SU-DHL-6 (cell line): ENCODE data around the gene DMBT1.

Experiments used
- H2AFZ ChIP-seq: fragments of 200-600 bp; sonication (generic); 2 replicates; pipeline ENCODE4 v1.6.1; 2014; ENCODE audit warnings: low read depth, mild to moderate bottlenecking, moderate library complexity, mixed read lengths, antibody characterized with exemption, low read length; ENCODE audit not compliant: severe bottlenecking
- H3F3A ChIP-seq: fragments of 200-600 bp; shearing (Covaris generic); 2 replicates; pipeline ENCODE4 v1.6.0; 2016; ENCODE audit warnings: antibody characterized with exemption, mild to moderate bottlenecking; ENCODE audit not compliant: insufficient read depth
- H3K27ac ChIP-seq: fragments of 200-600 bp; sonication (generic); 2 replicates; pipeline ENCODE4 v1.5.1; 2016; ENCODE audit warnings: low read depth, mild to moderate bottlenecking, low read length, moderate library complexity, mixed read lengths
- H3K27me3 ChIP-seq: fragments of 200-600 bp; sonication (generic), shearing (Covaris generic); 2 replicates; pipeline ENCODE4 v1.6.0; 2014; ENCODE audit warnings: mild to moderate bottlenecking, low read length
- H3K36me3 ChIP-seq: fragments of 200-600 bp; sonication (generic); 2 replicates; pipeline ENCODE4 v1.6.1; 2014; ENCODE audit warnings: mild to moderate bottlenecking, low read length, mixed read lengths
- H3K4me2 ChIP-seq: fragments of 300-600, 200-600 bp; shearing (Covaris generic), sonication (generic); 2 replicates; pipeline ENCODE4 v1.6.0; 2014; ENCODE audit warnings: low read length, low read depth, mild to moderate bottlenecking; ENCODE audit not compliant: poor library complexity, severe bottlenecking
- H3K4me3 ChIP-seq: fragments of 200-600 bp; sonication (generic); 2 replicates; pipeline ENCODE4 v1.5.1; 2014; ENCODE audit warnings: antibody characterized with exemption, low read length, mild to moderate bottlenecking, mixed read lengths; ENCODE audit not compliant: insufficient read depth, poor library complexity, severe bottlenecking
- H3K79me2 ChIP-seq: fragments of 200-600 bp; sonication (generic); 2 replicates; pipeline ENCODE4 v1.6.1; 2014; ENCODE audit warnings: mild to moderate bottlenecking, low read length, moderate library complexity; ENCODE audit not compliant: insufficient read depth
- H3K9ac ChIP-seq: fragments of 200-600 bp; sonication (generic); 2 replicates; pipeline ENCODE4 v1.7.0; 2014; ENCODE audit warnings: mild to moderate bottlenecking, low read length
- H3K9me2 ChIP-seq: fragments of 200-600 bp; sonication (generic); replicated peaks from 2 replicates; pipeline ENCODE4 v1.6.1; 2014; ENCODE audit warnings: low read length; ENCODE audit not compliant: insufficient read depth
- H3K9me3 ChIP-seq: fragments of 200-600 bp; sonication (generic); 2 replicates; pipeline ENCODE4 v1.6.1; 2014; ENCODE audit warnings: low read length, mixed read lengths; ENCODE audit not compliant: insufficient read depth
- H4K20me1 ChIP-seq: fragments of 200-600 bp; sonication (generic); 2 replicates; pipeline ENCODE4 v1.6.1; 2014; ENCODE audit warnings: low read depth, mild to moderate bottlenecking, antibody characterized with exemption, low read length, moderate library complexity, mixed read lengths
- CTCF ChIP-seq: fragments of 200-600 bp; sonication (generic); IDR thresholded peaks from one replicate; pipeline ENCODE4 v1.5.1; 2017; ENCODE audit warnings: antibody characterized with exemption, mild to moderate bottlenecking, low read length, moderate library complexity; ENCODE audit not compliant: insufficient read depth, poor library complexity, severe bottlenecking
- EZH2phosphoT487 ChIP-seq: fragments of 200-600 bp; sonication (generic), shearing (Covaris generic); conservative IDR thresholded peaks from 2 replicates; pipeline ENCODE4 v1.6.1; 2018; ENCODE audit warnings: mild to moderate bottlenecking, antibody characterized with exemption, low read length, moderate library complexity, mixed read lengths

Gene DMBT1

GRCh38 chr10:122521011-122521410 is 39.5 kb upstream of the DMBT1 start:
- no peaks in the 10 kb centered on the region for H3K9me2 ChIP-seq
- H3K9ac ChIP-seq = no peak overlapping the region
- no peak overlapping the region for H2AFZ ChIP-seq
- no peak overlapping the region for H3K4me3 ChIP-seq
- TF ChIP-seq CTCF = no peak
- no peak for TF ChIP-seq EZH2phosphoT487
- H3K27ac ChIP-seq = no peak overlapping the region
- no peaks in the 10 kb centered on the region for H3K79me2 ChIP-seq
- no peaks in the 10 kb centered on the region for H3K27me3 ChIP-seq
- H3F3A ChIP-seq = no peaks in the 10 kb centered on the region
- no peaks in the 10 kb centered on the region for H3K9me3 ChIP-seq
- H3K36me3 ChIP-seq = no peaks in the 10 kb centered on the region
- no peak overlapping the region for H3K4me2 ChIP-seq
- H4K20me1 ChIP-seq = no peaks in the 10 kb centered on the region

GRCh38 chr10:122524811-122525210 is 35.7 kb upstream of the DMBT1 start:
- Histone ChIP-seq H2AFZ (no peak overlapping the region), H3K27me3 (no peaks in the 10 kb centered on the region), H3K4me2 (no peak overlapping the region), H4K20me1 (no peaks in the 10 kb centered on the region), H3K4me3 (no peak overlapping the region), H3K9me2 (no peaks in the 10 kb centered on the region), H3K9me3 (no peaks in the 10 kb centered on the region), H3K36me3 (no peaks in the 10 kb centered on the region), H3K9ac (no peak overlapping the region), H3F3A (no peaks in the 10 kb centered on the region), H3K79me2 (no peaks in the 10 kb centered on the region), H3K27ac (no peak overlapping the region)
- TF ChIP-seq CTCF (no peak), EZH2phosphoT487 (no peak)

- TF ChIP-seq EZH2phosphoT487 = no peak
- TF ChIP-seq CTCF = no peak
- no peaks in the 10 kb centered on the region for H3K9me2 ChIP-seq
- H3K36me3 ChIP-seq = no peaks in the 10 kb centered on the region
- H2AFZ ChIP-seq = no peak overlapping the region
- no peaks in the 10 kb centered on the region for H3K9me3 ChIP-seq
- no peaks in the 10 kb centered on the region for H3K79me2 ChIP-seq
- no peaks in the 10 kb centered on the region for H3K27me3 ChIP-seq
- no peak overlapping the region for H3K4me2 ChIP-seq
- no peak overlapping the region for H3K27ac ChIP-seq
- H4K20me1 ChIP-seq = no peaks in the 10 kb centered on the region
- H3K9ac ChIP-seq = no peak overlapping the region
- no peak overlapping the region for H3K4me3 ChIP-seq
- H3F3A ChIP-seq = no peaks in the 10 kb centered on the region
These were observed 34.8 kb upstream of the DMBT1 start for GRCh38 chr10:122525788-122526187.

- H3K4me2 ChIP-seq = no peak overlapping the region
These were observed 33.7 kb upstream of the DMBT1 start for GRCh38 chr10:122526892-122527291.

More at GRCh38 chr10:122526892-122527291, 33.7 kb upstream of the DMBT1 start:
- H3K36me3 ChIP-seq = no peaks in the 10 kb centered on the region
- H4K20me1 ChIP-seq = no peaks in the 10 kb centered on the region
- no peaks in the 10 kb centered on the region for H3K9me3 ChIP-seq
- no peaks in the 10 kb centered on the region for H3K9me2 ChIP-seq
- H3K27ac ChIP-seq = no peak overlapping the region
- no peaks in the 10 kb centered on the region for H3F3A ChIP-seq
- TF ChIP-seq EZH2phosphoT487 (no peak), CTCF (no peak)
- H3K9ac ChIP-seq = no peak overlapping the region
- no peak overlapping the region for H3K4me3 ChIP-seq
- H2AFZ ChIP-seq = no peak overlapping the region
- H3K79me2 ChIP-seq = no peaks in the 10 kb centered on the region
- H3K27me3 ChIP-seq = no peaks in the 10 kb centered on the region
